ENCODE data around the gene LIMS2.

The LIMS2 gene

DNA sequence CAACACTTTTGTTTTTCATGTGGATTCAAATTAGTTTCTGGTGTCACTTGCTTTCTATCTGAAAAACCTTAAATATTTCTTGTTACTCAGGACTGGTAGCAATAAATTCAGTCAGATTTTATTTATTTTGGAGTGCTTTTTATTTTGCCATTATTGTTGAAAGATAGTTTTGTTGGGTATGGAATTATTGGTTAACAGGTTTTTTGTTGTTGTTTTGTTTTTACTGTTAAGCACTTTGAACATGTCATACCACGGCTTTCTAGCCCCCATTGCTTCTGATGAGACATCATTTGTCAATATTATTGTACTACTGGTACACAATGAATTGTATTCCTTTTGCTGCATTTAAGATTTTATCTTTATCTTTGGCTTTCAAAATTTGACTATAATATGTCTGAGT is 13.1 kb upstream of the LIMS2 start:
- H3K27ac ChIP-seq: no peak overlapping the region
- TF ChIP-seq, protein P1, sequence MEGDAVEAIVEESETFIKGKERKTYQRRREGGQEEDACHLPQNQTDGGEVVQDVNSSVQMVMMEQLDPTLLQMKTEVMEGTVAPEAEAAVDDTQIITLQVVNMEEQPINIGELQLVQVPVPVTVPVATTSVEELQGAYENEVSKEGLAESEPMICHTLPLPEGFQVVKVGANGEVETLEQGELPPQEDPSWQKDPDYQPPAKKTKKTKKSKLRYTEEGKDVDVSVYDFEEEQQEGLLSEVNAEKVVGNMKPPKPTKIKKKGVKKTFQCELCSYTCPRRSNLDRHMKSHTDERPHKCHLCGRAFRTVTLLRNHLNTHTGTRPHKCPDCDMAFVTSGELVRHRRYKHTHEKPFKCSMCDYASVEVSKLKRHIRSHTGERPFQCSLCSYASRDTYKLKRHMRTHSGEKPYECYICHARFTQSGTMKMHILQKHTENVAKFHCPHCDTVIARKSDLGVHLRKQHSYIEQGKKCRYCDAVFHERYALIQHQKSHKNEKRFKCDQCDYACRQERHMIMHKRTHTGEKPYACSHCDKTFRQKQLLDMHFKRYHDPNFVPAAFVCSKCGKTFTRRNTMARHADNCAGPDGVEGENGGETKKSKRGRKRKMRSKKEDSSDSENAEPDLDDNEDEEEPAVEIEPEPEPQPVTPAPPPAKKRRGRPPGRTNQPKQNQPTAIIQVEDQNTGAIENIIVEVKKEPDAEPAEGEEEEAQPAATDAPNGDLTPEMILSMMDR (conservative IDR thresholded peaks at IDR 0.05): no peak

DNA sequence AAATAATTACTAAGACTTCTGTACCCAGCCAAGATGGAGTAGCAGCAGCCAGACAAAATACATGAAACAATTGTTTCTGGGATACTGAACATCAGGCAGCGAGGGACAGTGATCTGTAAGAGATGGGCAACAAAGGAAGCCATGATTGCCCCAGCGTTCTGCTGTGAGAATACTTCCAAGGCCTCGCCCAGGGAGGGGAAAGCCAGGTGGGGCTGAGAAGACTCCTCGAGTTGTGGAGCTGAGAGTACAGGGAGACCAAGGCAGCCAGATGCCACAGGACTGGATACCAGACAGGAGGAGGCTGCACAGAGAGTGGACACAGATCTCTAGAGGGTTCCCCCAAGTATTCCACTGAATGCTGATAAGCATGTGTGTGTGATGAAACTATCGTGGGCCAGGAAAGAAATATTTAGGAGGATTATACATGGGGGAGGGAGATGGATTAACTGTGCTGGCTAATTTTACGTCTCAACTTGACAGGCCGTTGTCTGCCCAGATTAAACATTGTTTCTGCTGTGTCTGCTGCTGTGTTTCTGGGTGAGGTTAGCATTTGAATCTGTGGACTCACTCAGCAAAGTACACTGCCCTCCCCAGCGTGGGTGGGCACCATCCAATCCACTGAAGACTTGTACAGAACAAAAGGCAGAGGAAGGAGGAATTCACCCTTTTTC is 10.2 kb upstream of the LIMS2 start:
- TF ChIP-seq, protein P1 (conservative IDR thresholded peaks at IDR 0.05): no peak
- H3K27ac ChIP-seq: no peak overlapping the region

DNA sequence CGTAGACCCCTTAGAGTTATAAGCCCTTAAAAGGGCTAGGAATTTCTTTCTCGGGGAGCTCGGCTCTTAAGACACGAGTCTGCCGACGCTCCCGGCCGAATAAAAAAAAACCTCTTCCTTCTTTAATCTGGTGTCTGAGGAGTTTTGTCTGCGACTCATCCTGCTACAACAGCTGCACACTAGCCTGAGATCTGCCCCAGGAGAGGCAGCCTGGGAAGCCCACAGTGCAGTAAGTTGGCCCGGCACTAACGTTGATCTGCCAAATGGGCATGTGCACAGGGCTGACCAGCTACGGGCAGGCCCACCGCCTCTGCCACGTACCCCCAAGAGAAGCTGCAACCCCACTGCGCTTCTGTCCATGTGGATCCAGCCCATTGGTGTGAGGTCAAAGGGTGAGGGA is 8.4 kb upstream of the LIMS2 start:
- no peak overlapping the region for H3K27ac ChIP-seq
- TF ChIP-seq, protein P1 (conservative IDR thresholded peaks at IDR 0.05): no peak

DNA sequence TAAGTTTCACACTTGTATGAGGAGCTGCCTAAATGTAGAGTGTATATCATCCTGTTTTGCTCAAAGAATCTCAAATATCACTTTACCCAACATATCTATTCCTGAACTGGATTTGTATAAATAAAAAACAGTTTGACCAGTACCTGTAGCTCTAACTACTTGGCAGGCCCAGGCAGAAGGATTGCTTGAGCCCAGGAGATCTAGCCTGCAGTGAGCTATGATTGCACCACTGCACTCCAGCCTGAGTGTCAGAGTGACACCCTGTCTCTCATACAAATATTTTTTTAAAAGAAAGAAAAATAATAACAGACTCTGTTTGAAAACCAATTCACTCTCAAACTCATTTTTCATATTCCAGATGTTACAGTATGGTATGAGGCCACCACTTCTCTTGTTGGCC is 7.7 kb upstream of the LIMS2 start:
- TF ChIP-seq, protein P1 (conservative IDR thresholded peaks at IDR 0.05): no peak
- H3K27ac ChIP-seq: no peak overlapping the region

DNA sequence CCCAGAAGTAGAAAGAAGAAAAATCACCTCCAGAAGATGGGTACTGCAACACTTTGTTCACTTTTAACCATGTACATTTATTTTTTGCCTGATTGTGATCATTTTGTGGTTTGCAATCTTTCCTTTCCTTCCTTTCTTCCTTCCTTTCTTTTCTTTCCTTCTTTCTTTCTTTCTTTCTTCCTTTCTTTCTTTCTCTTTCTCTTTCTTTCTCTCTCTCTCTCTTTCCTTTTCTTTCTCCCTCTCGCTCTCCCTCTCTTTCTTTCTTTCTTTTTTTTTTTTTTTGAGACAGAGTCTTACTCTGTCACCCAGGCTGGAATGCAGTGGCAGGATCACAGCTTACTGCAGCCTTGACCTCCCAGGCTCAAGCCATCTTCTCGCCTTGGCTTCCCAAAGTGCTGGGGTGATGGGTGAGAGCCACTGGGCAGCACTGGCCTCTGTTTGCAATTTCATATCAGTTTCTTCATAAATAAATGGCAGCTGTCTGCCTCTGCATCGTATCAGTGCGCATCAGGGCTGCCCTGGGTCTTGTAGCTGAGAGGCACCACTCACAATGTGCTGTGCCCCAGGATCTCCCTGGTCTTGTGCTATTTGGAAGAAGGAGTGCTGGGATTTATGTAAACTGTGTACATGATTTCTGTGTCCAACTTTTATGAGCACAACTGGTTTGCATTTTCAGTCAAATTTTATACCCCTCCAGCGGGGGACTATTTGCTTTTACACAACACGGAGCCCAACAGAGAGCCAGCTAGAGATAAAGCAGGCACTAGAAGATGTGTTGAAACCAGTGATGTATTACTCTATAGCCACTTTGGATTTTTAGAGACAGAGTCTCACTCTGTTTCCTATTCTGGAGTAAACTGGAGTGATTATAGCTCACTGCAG is 6.9 kb upstream of the LIMS2 start:
- no peak overlapping the region for H3K27ac ChIP-seq
- TF ChIP-seq, protein P1 (conservative IDR thresholded peaks at IDR 0.05): no peak

DNA sequence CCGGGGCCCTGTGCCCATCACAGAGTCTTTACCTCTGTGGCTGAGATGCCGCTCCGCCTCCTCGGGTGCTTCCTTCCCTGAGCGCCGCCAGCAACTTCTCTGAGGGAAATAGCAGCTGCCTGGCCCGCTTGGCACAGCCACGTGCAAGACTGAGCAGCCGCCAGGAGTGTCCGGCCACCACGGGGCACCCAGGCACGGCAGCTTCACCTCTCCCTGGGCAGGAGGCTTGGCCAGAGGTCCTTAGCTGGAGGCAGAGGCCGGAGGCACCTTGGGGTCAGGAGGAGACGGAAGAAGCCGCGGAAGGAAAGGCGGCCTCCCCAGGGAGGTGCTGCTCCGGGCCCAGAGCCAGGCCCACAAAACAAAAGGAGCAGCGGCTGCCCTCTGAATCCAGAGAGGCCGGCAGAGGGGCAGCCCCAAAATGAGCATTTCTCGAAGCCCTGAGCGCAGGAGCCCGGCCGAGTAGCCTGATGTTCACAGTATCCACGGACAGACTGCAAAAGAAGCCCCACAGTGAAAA is 6.0 kb upstream of the LIMS2 start:
- TF ChIP-seq, protein P1 (conservative IDR thresholded peaks at IDR 0.05): no peak
- no peak overlapping the region for H3K27ac ChIP-seq

DNA sequence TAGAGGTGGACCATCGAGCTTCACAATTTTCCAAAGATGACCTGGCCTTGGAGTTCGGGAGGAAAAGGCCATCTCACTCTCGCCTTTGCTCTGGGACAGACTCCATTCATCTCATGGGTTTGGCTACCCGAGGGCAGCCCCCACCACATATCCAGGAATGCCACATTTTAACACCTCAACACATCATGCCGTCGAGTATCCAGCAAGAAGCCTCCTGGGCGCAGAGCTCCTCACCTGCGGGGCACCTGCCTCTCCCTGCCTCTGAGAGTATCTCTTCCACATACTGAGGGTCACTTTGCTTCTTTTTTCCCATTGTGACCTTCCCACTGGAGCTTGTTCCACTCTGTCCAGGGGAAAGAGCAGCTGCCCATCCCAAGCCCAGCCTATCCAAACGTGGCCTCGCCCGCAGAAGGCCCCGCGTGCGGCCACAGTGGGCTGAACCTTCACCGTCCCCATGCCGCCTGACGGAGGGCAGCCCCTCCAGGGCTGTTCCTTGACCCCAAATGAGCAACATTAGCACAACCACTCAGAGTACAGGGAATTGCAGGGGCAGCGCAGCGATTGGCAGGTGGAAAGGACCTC is 5.5 kb upstream of the LIMS2 start:
- TF ChIP-seq, protein P1 (conservative IDR thresholded peaks at IDR 0.05): no peak
- H3K27ac ChIP-seq: no peak overlapping the region
